Osteoblast (primary cell): ENCODE measurements around the gene GLDN. TPM values are rescaled to one million over a fixed set of nuclear protein-coding genes. Genes with fewer than 3 reads are reported as not detected.

Source experiments
- DNase-seq: peaks from one replicate; pipeline ENCODE4 v3.0.0; 2011; ENCODE audit warnings: low spot score, mixed read lengths; ENCODE audit not compliant: insufficient read length; ENCODE audit errors: missing footprints
- H2AFZ ChIP-seq: 2 replicates; pipeline ENCODE4 v1.6.0; 2011; ENCODE audit warnings: mild to moderate bottlenecking, low read length
- H3K27ac ChIP-seq: 2 replicates; pipeline ENCODE4 v1.5.1; 2011; ENCODE audit warnings: mild to moderate bottlenecking, low read depth, low read length, moderate library complexity
- H3K27me3 ChIP-seq: 2 replicates; pipeline ENCODE4 v1.6.0; 2012; ENCODE audit warnings: mild to moderate bottlenecking, control low read depth, inconsistent platforms, low read length, moderate library complexity; ENCODE audit not compliant: insufficient read depth
- H3K36me3 ChIP-seq: 2 replicates; pipeline ENCODE4 v1.5.1; 2011; ENCODE audit warnings: mild to moderate bottlenecking, low read length, control low read depth, moderate library complexity; ENCODE audit not compliant: insufficient read depth
- H3K4me1 ChIP-seq: 2 replicates; pipeline ENCODE4 v1.5.1; 2011; ENCODE audit warnings: mild to moderate bottlenecking, low read length, control low read depth, moderate library complexity; ENCODE audit not compliant: insufficient read depth
- H3K4me2 ChIP-seq: 2 replicates; pipeline ENCODE4 v1.6.0; 2011; ENCODE audit warnings: mild to moderate bottlenecking, low read length; ENCODE audit not compliant: insufficient read depth
- H3K4me3 ChIP-seq: fragments of 200-600 bp; sonication (generic); 3 replicates; pipeline ENCODE4 v1.5.1; 2012; ENCODE audit warnings: mild to moderate bottlenecking, low read length, inconsistent platforms; ENCODE audit not compliant: insufficient read depth
- H3K79me2 ChIP-seq: 2 replicates; pipeline ENCODE4 v1.6.0; 2012; ENCODE audit warnings: mild to moderate bottlenecking, low read length, control low read depth, inconsistent platforms; ENCODE audit not compliant: insufficient read depth
- H3K9me3 ChIP-seq: 2 replicates; pipeline ENCODE4 v1.5.1; 2011; ENCODE audit warnings: low read depth, low read length, control low read depth
- H4K20me1 ChIP-seq: 2 replicates; pipeline ENCODE4 v1.6.0; 2012; ENCODE audit warnings: mild to moderate bottlenecking, low read length, control low read depth; ENCODE audit not compliant: insufficient read depth
- total RNA-seq: library from RNA; depleted of rRNA; stranded (reverse); fragments of >200 nt; gene quantifications from 2 replicates; pipeline ENCODE4 v1.2.3, GENCODE V29; 2012
- TF ChIP-seq, protein P1 (sequence below): IDR thresholded peaks from 2 replicates; pipeline ENCODE4 v1.5.1; 2011; ENCODE audit warnings: mild to moderate bottlenecking, low read depth, low read length, moderate library complexity; ENCODE audit errors: extremely low read depth

The GLDN gene
- total RNA-seq: 0.59 and 1.1 TPM in 2 replicates

DNA sequence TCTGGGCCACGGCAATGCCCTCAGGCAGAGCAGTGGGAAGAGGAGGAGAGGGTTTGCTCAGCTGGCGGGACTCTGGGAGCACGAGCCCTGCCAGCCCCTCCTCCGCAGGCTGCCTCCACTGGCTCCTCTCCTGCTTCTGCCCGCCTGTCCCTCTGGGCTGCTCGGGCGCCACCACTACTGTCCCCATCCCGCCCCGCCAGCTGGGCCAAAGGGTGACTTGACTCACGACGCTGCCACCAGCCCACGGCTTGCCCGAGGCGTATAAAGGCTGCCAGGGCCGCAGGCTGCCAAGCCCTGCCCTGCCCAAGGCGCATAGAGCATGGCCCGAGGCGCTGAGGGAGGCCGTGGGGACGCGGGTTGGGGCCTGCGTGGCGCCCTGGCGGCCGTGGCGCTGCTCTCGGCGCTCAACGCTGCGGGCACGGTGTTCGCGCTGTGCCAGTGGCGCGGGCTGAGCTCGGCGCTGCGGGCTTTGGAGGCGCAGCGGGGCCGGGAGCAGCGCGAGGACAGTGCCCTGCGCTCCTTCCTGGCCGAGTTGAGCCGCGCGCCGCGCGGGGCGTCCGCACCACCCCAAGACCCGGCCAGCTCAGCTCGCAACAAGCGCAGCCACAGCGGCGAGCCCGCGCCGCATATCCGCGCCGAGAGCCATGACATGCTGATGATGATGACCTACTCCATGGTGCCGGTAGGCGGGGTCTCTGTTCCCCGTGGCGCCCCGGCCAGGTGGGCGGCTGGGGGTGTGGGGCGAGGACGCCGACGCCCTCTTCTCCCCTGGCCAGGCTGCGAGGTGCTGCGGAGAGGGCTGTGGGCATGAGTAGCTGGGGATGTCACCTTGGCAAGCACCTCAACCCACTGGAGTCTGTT is at the start of gene GLDN:
TSS of gene GLDN (plus strand) at position 290 of the 861 bp plus-strand sequence. CDS start at position 320, 30 bp downstream.
- H3K4me2 ChIP-seq: peak within 1 kb of the TSS; percentile 85
- no peaks in the 10 kb centered on the region for H4K20me1 ChIP-seq
- H3K9me3 ChIP-seq: no peaks in the 10 kb centered on the region
- no peaks in the 10 kb centered on the region for H3K79me2 ChIP-seq
- H2AFZ ChIP-seq: peak within 1 kb of the TSS; percentile 67
- H3K27ac ChIP-seq: no peak within 1 kb of the TSS
- H3K36me3 ChIP-seq: no peaks in the 10 kb centered on the region
- peaks cover 10% of the 10 kb centered on the region for H3K4me1 ChIP-seq
- TF ChIP-seq, protein P1, sequence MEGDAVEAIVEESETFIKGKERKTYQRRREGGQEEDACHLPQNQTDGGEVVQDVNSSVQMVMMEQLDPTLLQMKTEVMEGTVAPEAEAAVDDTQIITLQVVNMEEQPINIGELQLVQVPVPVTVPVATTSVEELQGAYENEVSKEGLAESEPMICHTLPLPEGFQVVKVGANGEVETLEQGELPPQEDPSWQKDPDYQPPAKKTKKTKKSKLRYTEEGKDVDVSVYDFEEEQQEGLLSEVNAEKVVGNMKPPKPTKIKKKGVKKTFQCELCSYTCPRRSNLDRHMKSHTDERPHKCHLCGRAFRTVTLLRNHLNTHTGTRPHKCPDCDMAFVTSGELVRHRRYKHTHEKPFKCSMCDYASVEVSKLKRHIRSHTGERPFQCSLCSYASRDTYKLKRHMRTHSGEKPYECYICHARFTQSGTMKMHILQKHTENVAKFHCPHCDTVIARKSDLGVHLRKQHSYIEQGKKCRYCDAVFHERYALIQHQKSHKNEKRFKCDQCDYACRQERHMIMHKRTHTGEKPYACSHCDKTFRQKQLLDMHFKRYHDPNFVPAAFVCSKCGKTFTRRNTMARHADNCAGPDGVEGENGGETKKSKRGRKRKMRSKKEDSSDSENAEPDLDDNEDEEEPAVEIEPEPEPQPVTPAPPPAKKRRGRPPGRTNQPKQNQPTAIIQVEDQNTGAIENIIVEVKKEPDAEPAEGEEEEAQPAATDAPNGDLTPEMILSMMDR: no peak
- H3K27me3 ChIP-seq: peaks cover 19% of the 10 kb centered on the region
- peak within 1 kb of the TSS; percentile 72 for H3K4me3 ChIP-seq
- peak; percentile 87 for DNase-seq

DNA sequence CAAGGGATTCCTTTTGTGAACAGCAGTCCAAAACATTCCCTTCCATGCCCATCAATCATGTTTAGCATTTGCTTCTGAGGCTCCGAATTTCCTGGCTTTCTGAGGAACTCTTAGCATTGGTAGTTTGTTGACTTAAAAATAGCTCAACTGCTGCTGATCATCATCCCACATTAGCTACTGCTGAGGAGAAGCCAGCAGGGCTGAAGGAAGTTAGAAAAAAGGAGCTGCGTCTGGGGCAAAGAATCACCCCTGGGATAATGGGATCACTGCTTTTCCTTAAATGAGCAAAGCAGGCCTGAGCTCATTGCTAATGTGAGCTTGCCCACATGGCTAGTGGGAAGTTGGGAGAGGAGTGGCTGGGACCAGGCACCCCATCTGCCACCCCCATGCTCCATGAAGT is 42.8 kb upstream of the GLDN start:
- TF ChIP-seq, protein P1: no peak
- Histone ChIP-seq H4K20me1 (no peaks in the 10 kb centered on the region), H3K79me2 (no peaks in the 10 kb centered on the region), H3K27ac (no peak overlapping the region), H3K36me3 (no peaks in the 10 kb centered on the region), H3K27me3 (peaks cover 4% of the 10 kb centered on the region), H2AFZ (peak overlapping the region; percentile 56), H3K4me2 (no peak overlapping the region), H3K9me3 (no peaks in the 10 kb centered on the region), H3K4me3 (no peak overlapping the region), H3K4me1 (no peaks in the 10 kb centered on the region)
- peak; percentile 91 for DNase-seq

DNA sequence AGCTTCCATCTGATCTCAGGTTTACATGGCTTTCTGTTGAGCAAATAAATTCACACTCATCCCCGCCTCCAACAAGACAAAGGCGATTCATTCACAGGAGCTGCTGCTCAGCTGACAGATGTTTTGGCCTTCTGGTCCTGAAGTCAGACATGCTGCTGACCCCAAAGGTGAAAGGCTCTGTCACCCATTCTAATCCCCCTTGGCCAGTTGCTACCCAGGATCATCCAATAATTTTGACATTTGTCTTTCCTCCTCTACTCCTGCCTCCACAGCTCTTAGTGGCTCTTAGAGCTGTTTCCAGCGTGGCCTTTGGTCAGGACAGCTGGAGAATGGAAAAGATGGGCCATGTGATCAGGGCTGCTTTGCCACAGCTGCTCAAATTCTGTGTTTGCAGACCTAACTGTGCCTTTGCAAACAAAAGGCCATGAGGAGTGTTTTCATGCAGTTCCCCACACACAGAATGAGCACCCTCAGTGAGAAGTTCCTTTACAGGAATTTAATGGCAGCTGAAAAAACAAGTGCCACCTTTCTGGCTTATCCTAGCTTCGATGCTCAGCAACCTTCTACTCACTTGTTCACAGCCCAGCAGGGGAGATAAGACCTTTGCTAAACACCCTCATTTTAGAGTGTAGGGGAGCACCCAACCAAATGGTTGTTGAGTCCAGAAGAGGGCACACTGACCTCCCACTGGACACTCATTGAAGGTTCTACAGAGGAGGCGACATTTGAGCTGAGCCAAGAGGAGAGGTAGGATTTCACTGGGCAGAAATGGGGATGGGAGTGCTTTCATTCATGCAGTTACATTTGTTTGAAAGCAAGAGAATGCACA is 42.1 kb upstream of the GLDN start:
- no peak overlapping the region for H3K4me2 ChIP-seq
- no peaks in the 10 kb centered on the region for H4K20me1 ChIP-seq
- H3K4me1 ChIP-seq: no peaks in the 10 kb centered on the region
- no peaks in the 10 kb centered on the region for H3K79me2 ChIP-seq
- H3K36me3 ChIP-seq: no peaks in the 10 kb centered on the region
- peak; percentile 82 for DNase-seq
- peaks cover 7% of the 10 kb centered on the region for H3K27me3 ChIP-seq
- H3K9me3 ChIP-seq: no peaks in the 10 kb centered on the region
- no peak overlapping the region for H3K4me3 ChIP-seq
- no peak overlapping the region for H3K27ac ChIP-seq
- no peak overlapping the region for H2AFZ ChIP-seq
- TF ChIP-seq, protein P1: no peak

DNA sequence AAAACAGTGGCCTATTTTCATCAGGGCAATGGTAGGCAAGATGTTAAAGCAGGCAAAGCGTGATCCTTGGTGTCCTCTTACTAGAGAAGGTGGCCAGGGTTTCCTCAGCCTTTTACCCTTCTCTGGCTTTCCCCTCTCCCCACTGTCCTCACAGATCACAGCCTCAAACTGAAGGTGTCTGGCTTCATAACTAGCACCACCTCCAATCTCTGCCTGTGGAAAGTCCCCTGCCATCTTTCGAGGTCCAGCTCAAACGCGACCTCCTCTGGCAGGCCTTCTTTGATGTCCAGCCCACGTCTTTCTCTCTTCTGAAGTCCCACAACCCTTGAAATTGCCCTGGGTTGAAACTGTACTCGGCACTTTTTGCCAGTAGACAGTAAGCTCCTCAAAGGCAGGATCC is 39.0 kb upstream of the GLDN start:
- Histone ChIP-seq H3K27me3 (peaks cover 7% of the 10 kb centered on the region), H4K20me1 (no peaks in the 10 kb centered on the region), H3K9me3 (no peaks in the 10 kb centered on the region), H3K4me1 (no peaks in the 10 kb centered on the region), H3K36me3 (no peaks in the 10 kb centered on the region), H3K79me2 (no peaks in the 10 kb centered on the region), H3K4me3 (no peak overlapping the region), H3K27ac (no peak overlapping the region), H2AFZ (no peak overlapping the region), H3K4me2 (no peak overlapping the region)
- no peak for DNase-seq
- TF ChIP-seq, protein P1: no peak
